Measurements from ENCODE around the gene ETV4.

DNA sequence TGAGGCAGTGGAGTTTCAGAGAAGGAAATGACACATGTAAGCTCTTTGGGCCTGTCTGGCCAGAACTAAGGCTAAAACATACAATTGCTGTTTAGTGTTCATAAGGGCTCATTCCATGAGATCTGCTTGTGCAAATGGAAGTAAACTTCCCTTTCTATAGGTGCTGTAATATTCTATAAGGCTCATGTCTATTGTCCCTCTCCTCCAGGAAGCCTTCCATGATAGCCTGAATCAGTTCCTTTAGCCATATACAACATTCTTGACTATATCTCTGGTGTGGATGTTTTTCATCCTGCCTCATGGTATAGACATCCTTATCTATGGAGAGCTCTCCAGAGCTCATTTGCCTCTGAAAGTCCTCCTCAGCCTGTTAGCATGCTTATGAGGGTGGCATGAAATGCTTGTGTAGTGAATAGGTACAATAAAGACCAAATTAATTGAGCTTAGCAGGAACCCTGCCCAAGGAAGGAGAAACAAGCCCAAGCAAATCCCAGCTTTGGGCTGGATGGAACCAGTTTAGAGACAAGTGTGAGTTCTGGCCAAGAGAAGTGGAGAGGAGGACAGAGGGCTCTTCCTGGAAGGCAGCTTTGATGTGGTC is 1.6 kb upstream of the ETV4 start:
- TF ChIP-seq, protein P1, sequence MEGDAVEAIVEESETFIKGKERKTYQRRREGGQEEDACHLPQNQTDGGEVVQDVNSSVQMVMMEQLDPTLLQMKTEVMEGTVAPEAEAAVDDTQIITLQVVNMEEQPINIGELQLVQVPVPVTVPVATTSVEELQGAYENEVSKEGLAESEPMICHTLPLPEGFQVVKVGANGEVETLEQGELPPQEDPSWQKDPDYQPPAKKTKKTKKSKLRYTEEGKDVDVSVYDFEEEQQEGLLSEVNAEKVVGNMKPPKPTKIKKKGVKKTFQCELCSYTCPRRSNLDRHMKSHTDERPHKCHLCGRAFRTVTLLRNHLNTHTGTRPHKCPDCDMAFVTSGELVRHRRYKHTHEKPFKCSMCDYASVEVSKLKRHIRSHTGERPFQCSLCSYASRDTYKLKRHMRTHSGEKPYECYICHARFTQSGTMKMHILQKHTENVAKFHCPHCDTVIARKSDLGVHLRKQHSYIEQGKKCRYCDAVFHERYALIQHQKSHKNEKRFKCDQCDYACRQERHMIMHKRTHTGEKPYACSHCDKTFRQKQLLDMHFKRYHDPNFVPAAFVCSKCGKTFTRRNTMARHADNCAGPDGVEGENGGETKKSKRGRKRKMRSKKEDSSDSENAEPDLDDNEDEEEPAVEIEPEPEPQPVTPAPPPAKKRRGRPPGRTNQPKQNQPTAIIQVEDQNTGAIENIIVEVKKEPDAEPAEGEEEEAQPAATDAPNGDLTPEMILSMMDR (IDR thresholded peaks at IDR 0.05): no peak
- TF ChIP-seq EZH2 (IDR thresholded peaks at IDR 0.05; ENCODE audit: borderline replicate concordance, insufficient read depth, low read depth, low read length, poor library complexity, severe bottlenecking): no peak
